ENCODE measurements around the gene SOWAHC.

GRCh38 chr2:109595644-109596043 lies 18.5 kb upstream of the SOWAHC start:
- TF ChIP-seq CTCF (IDR thresholded peaks at IDR 0.05; ENCODE audit: poor library complexity) (no peak), EZH2phosphoT487 (IDR thresholded peaks at IDR 0.05; ENCODE audit: low read depth, severe bottlenecking, unreplicated experiment) (no peak), EZH2 (IDR thresholded peaks at IDR 0.05; ENCODE audit: borderline replicate concordance) (no peak)

All from hepatocyte (in vitro differentiated cells).